HCT116 (cell line): Measurements from ENCODE around the gene TNFRSF6B. TPM values are rescaled to one million over a fixed set of nuclear protein-coding genes. Genes with fewer than 3 reads are reported as not detected.

Experiments
- EZH2 ChIP-seq: fragments of 200-600 bp; sonication (generic); IDR thresholded peaks from 2 replicates; pipeline ENCODE4 v1.6.1; 2017; ENCODE audit warnings: antibody characterized with exemption, mixed run types
- FOSL1 ChIP-seq: IDR thresholded peaks from 2 replicates; pipeline ENCODE4 v1.6.1; 2012; ENCODE audit warnings: low read depth
- RAD21 ChIP-seq: IDR thresholded peaks from 2 replicates; pipeline ENCODE4 v1.6.1; 2012; ENCODE audit warnings: low read depth, mild to moderate bottlenecking
- YY1 ChIP-seq: IDR thresholded peaks from 2 replicates; pipeline ENCODE4 v1.6.1; 2011; ENCODE audit warnings: low read length, low read depth, moderate library complexity, mild to moderate bottlenecking; ENCODE audit not compliant: insufficient replicate concordance; ENCODE audit errors: extremely low read depth
- total RNA-seq: library from RNA; stranded (reverse); gene quantifications from one replicate; pipeline ENCODE4 v1.2.1, GENCODE V29; 2021; ENCODE audit not compliant: unreplicated experiment
- TF ChIP-seq, protein P1 (sequence below): IDR thresholded peaks from 2 replicates; pipeline ENCODE4 v1.6.1; 2012; ENCODE audit warnings: low read depth
- TF ChIP-seq, protein P2 (sequence below), 3 experiments: fragments of 200-600 bp in 1 of 3; sonication (generic) in 1 of 3; IDR thresholded peaks in 2 of 3; conservative IDR thresholded peaks in 1 of 3; 2 replicates each; pipeline ENCODE4 v1.5.1; 2012 to 2017; ENCODE audit warnings: low read depth in 2 of 3, low read length in 2 of 3, antibody characterized with exemption in 1 of 3, borderline replicate concordance in 1 of 3, control low read depth in 1 of 3, mild to moderate bottlenecking in 1 of 3, mixed read lengths in 1 of 3, mixed run types in 1 of 3, moderate library complexity in 1 of 3; ENCODE audit not compliant: insufficient read depth in 1 of 3

The TNFRSF6B gene
- total RNA-seq, 1 experiment from 2014 or later: 147 TPM

DNA sequence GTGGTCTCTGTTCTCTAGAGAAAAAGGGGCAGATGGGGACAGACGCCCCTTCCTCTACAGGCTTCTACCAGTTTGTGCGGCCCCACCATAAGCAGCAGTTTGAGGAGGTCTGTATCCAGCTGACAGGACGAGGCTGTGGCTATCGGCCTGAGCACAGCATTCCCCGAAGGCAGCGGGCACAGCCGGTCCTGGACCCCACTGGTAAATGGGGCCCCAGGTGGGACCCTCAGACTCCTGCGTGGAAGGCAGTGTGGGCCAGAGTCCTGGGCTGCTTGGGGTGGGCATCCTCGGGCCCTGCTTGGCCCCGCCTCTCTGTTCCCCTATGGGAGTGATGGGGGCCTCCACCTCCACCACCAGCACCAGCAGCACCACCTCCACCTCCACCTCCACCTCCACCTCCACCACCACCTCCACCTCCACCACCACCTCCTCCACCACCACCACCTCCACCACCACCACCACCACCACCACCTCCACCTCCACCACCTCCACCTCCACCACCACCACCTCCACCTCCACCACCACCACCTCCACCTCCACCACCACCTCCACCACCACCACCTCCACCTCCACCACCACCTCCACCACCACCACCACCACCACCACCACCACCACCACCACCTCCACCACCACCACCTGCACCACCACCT is 3.2 kb upstream of the TNFRSF6B start (continued):
- TF ChIP-seq, protein P1, sequence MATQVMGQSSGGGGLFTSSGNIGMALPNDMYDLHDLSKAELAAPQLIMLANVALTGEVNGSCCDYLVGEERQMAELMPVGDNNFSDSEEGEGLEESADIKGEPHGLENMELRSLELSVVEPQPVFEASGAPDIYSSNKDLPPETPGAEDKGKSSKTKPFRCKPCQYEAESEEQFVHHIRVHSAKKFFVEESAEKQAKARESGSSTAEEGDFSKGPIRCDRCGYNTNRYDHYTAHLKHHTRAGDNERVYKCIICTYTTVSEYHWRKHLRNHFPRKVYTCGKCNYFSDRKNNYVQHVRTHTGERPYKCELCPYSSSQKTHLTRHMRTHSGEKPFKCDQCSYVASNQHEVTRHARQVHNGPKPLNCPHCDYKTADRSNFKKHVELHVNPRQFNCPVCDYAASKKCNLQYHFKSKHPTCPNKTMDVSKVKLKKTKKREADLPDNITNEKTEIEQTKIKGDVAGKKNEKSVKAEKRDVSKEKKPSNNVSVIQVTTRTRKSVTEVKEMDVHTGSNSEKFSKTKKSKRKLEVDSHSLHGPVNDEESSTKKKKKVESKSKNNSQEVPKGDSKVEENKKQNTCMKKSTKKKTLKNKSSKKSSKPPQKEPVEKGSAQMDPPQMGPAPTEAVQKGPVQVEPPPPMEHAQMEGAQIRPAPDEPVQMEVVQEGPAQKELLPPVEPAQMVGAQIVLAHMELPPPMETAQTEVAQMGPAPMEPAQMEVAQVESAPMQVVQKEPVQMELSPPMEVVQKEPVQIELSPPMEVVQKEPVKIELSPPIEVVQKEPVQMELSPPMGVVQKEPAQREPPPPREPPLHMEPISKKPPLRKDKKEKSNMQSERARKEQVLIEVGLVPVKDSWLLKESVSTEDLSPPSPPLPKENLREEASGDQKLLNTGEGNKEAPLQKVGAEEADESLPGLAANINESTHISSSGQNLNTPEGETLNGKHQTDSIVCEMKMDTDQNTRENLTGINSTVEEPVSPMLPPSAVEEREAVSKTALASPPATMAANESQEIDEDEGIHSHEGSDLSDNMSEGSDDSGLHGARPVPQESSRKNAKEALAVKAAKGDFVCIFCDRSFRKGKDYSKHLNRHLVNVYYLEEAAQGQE: no peak
- TF ChIP-seq RAD21 (no peak), FOSL1 (no peak), EZH2 (no peak), YY1 (no peak)
- TF ChIP-seq, protein P2, sequence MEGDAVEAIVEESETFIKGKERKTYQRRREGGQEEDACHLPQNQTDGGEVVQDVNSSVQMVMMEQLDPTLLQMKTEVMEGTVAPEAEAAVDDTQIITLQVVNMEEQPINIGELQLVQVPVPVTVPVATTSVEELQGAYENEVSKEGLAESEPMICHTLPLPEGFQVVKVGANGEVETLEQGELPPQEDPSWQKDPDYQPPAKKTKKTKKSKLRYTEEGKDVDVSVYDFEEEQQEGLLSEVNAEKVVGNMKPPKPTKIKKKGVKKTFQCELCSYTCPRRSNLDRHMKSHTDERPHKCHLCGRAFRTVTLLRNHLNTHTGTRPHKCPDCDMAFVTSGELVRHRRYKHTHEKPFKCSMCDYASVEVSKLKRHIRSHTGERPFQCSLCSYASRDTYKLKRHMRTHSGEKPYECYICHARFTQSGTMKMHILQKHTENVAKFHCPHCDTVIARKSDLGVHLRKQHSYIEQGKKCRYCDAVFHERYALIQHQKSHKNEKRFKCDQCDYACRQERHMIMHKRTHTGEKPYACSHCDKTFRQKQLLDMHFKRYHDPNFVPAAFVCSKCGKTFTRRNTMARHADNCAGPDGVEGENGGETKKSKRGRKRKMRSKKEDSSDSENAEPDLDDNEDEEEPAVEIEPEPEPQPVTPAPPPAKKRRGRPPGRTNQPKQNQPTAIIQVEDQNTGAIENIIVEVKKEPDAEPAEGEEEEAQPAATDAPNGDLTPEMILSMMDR (IDR thresholded peaks at IDR 0.05 in 2 of 3, conservative IDR thresholded peaks at IDR 0.05 in 1 of 3; ENCODE audit: borderline replicate concordance in 1 of 3, insufficient read depth in 1 of 3, low read depth in 2 of 3, low read length in 2 of 3): no peak
